Memory B cell (primary cell): ENCODE results near the gene MRPL23.
A peak's percentile ranks its signal among the peaks of the same experiment; 100 is the strongest.

Experiments
- ATAC-seq: fragments of 150-1000 bp; cut with Tn5 transposase; 2 replicates; pipeline ENCODE4 v1.10.0; 2021; ENCODE audit warnings: low read depth, mild to moderate bottlenecking, moderate library complexity
- DNase-seq, 2 donors: peaks; one replicate each; pipeline ENCODE4 v3.0.0; 2022; ENCODE audit warnings: low spot score in 2 of 2
- H3K27ac Mint-ChIP-seq: one replicate; pipeline ENCODE4 v1.8.0; 2022; ENCODE audit warnings: mild to moderate bottlenecking, moderate library complexity, mixed read lengths
- H3K27me3 Mint-ChIP-seq: one replicate; pipeline ENCODE4 v1.8.0; 2022; ENCODE audit warnings: mixed read lengths
- H3K36me3 Mint-ChIP-seq: one replicate; pipeline ENCODE4 v1.8.0; 2022; ENCODE audit warnings: mild to moderate bottlenecking, mixed read lengths
- H3K4me1 Mint-ChIP-seq: one replicate; pipeline ENCODE4 v1.8.0; 2022; ENCODE audit warnings: mixed read lengths
- H3K4me3 Mint-ChIP-seq: one replicate; pipeline ENCODE4 v1.8.0; 2022; ENCODE audit warnings: mild to moderate bottlenecking, moderate library complexity, mixed read lengths
- H3K9me3 Mint-ChIP-seq: one replicate; pipeline ENCODE4 v1.8.0; 2022; ENCODE audit warnings: mixed read lengths

MRPL23 gene

DNA sequence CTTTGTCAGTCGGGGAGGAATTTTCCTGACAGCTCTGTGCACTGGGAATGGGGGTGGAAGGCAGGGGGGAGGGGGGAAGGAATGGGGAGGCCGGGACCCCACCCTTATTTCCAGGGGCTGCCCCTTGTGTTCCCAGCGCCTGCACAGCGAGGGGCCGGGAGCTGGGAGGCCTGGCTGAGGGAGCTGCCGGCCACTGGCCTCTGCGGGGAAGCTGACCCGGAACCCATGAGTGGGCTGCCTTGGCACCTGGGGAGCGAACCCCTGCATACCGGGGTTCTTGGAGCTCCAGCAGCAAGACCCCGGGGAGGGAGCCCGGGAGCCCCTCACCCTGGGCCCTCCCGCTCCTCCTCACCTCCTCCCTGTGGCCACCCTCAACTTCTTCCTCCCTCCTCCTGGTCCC lies 47.0 kb downstream of the MRPL23 start:
- H3K27ac Mint-ChIP-seq: no peak overlapping the region
- ATAC-seq (no peak), DNase-seq (no peak)
- H3K27me3 Mint-ChIP-seq: no peaks in the 10 kb centered on the region
- H3K9me3 Mint-ChIP-seq: no peaks in the 10 kb centered on the region
- H3K36me3 Mint-ChIP-seq: no peaks in the 10 kb centered on the region
- H3K4me3 Mint-ChIP-seq: no peak overlapping the region
- H3K4me1 Mint-ChIP-seq: no peaks in the 10 kb centered on the region

DNA sequence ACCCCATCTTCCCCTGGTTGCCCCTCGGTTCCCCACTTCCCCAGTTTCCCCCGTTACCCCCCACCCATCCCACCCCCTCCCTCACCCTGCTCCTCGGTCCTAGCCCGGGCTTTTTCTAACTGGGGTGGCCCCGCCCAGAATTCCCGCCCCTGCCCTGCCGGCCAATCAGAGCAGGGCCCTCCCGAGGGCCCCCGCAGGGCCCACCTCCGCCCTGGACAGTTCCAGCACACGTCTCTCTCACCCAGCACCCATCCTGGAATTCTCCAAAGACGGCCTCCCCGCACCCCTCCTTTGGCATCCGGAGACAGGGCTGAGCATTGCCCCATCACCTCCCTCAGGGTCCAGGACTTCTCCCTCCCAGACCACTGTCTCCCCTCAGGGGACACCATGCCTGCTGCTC lies 50.6 kb downstream of the MRPL23 start, which contains the start of gene H19:
Gene H19 (minus strand): TSS at position 88 of the 400 bp plus-strand sequence.
- ATAC-seq (no peak), DNase-seq (no peak)
- Mint-ChIP-seq H3K27ac (no peak within 1 kb of the TSS), H3K4me3 (no peak within 1 kb of the TSS), H3K4me1 (no peaks in the 10 kb centered on the region), H3K36me3 (no peaks in the 10 kb centered on the region), H3K27me3 (no peaks in the 10 kb centered on the region), H3K9me3 (no peaks in the 10 kb centered on the region)

DNA sequence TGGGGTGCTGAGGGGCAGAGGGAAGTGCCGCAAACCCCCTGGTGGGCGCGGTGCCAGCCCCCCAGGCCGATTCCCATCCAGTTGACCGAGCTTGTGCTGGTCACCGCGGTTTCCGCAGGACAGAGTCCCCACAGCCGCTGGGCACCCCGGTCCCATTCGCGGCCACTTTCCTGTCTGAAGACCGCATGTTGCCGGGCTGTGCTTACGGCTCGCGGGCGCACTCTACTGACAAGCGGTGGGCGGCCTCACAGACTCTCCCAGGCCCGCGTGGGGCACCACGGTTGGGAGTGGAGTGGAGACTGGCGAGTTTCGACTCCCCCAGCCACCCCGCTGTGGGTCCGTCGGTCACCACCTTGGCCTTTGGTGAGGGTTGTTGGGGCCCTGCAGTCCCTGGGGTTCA lies 51.2 kb downstream of the MRPL23 start:
- no peak for DNase-seq
- H3K9me3 Mint-ChIP-seq: no peaks in the 10 kb centered on the region
- no peaks in the 10 kb centered on the region for H3K27me3 Mint-ChIP-seq
- H3K4me1 Mint-ChIP-seq: no peaks in the 10 kb centered on the region
- ATAC-seq: peak; percentile 34
- H3K27ac Mint-ChIP-seq: no peak overlapping the region
- no peaks in the 10 kb centered on the region for H3K36me3 Mint-ChIP-seq
- H3K4me3 Mint-ChIP-seq: no peak overlapping the region

DNA sequence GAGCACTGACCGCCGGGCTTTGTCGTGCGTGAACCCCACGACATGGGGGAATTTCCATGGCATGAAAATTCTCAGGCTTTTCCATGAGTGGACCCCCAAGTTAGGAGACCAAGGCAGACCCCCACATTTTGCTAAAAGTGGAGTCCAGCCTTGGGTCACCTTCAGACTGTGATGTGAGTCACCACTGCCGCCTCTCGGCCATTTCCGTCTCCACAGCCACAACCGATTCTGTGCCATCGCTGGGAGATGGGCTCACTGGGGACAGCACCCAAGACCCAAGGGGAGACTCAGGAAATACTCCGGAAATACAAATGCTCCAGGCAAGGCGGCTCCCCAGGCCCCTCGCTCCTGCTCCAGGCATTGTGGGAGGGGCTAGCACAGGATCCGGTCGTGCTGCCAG lies 51.7 kb downstream of the MRPL23 start:
- DNase-seq (no peak), ATAC-seq (no peak)
- Mint-ChIP-seq H3K9me3 (no peaks in the 10 kb centered on the region), H3K27ac (no peak overlapping the region), H3K4me1 (no peaks in the 10 kb centered on the region), H3K36me3 (no peaks in the 10 kb centered on the region), H3K4me3 (no peak overlapping the region), H3K27me3 (no peaks in the 10 kb centered on the region)

DNA sequence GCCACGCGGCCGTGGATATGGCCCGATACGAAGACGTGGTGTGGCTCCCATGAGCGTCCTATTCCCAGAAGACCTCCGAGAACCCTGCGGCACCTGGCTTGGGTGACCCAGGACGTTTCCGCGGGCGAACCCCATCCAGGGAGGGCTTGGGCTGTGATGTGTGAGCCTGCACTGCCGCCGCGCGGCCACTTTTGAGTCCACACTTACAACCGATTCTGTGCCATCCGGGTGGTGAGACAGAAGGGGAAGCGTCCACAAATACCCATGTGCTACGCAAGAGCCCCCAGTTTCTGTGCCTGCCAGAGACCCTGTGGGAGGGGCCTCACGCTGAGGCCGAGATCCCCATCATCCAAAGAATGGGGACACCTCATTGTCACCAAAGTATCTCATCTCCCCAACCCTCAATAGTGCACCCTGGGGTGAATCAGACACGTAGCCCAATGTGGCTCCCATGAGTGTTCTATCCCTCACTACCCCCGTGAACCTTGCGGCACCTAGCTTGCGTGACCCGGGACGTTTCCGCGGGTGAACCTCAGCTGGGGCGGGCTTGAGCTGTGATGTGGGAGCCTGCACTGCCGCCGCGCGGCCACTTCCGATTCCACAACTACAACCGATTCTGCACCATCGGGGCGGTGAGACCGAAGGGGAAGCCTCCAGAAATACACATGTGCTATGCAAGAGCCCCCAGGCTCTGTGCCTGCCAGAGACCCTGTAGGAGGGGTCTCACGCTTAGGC lies 55.1 kb downstream of the MRPL23 start:
- Mint-ChIP-seq H3K4me3 (no peak overlapping the region), H3K9me3 (no peaks in the 10 kb centered on the region), H3K36me3 (no peaks in the 10 kb centered on the region), H3K27ac (no peak overlapping the region), H3K27me3 (no peaks in the 10 kb centered on the region), H3K4me1 (no peaks in the 10 kb centered on the region)
- ATAC-seq (peak; percentile 66), DNase-seq (no peak)

DNA sequence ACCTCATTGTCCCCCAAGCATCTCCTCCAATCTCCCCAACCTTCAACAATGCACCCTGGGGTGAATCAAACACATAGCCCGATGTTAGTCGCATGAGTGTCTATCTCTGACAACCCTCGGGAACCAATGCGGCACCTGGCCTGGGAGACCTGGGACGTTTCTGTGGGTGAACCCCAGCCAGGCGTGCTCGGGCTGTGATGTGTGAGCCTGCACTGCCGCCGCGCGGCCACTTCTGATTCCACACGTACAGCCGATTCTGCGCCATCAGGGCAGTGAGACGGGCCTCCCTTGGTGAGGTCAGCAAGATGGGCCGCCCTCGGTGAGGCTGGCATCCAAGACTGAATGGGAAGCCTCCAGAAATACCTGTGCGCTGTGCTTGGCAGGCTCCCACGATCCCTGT lies 55.7 kb downstream of the MRPL23 start:
- Mint-ChIP-seq H3K36me3 (no peaks in the 10 kb centered on the region), H3K4me1 (no peaks in the 10 kb centered on the region), H3K27ac (no peak overlapping the region), H3K27me3 (no peaks in the 10 kb centered on the region), H3K9me3 (no peaks in the 10 kb centered on the region), H3K4me3 (no peak overlapping the region)
- ATAC-seq (peak; percentile 51), DNase-seq (no peak)

DNA sequence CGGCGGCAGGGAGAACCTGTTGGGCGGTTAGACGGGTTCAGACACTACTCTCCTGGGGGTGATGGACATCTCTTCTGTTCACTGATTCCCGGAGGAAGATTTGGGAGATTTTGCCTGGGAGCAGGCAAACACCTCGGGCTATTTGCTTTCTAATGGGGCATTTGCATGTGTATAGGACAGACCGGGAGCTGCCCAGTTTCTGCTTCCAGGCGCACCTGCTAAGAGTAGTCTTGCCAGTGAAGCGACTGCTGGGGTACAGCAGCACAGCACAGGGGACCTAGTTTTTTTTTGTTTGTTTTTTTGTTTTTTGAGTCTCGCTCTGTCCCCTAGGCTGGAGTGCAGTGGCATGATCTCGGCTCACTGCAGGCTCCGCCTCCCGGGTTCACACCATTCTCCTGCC lies 57.3 kb downstream of the MRPL23 start:
- Mint-ChIP-seq H3K4me1 (no peaks in the 10 kb centered on the region), H3K27me3 (no peaks in the 10 kb centered on the region), H3K4me3 (no peak overlapping the region), H3K9me3 (no peaks in the 10 kb centered on the region), H3K36me3 (no peaks in the 10 kb centered on the region), H3K27ac (no peak overlapping the region)
- ATAC-seq (no peak), DNase-seq (no peak)
